Measurements from ENCODE around the gene C17orf100. TPM values are rescaled to one million over a fixed set of nuclear protein-coding genes. Genes with fewer than 3 reads are reported as not detected.
A peak's percentile ranks its signal among the peaks of the same experiment; 100 is the strongest.

Gene C17orf100
- 0.37 and 0.55 TPM in 2 replicates for total RNA-seq (2014; rRNA removed; shearing (Covaris generic))

DNA sequence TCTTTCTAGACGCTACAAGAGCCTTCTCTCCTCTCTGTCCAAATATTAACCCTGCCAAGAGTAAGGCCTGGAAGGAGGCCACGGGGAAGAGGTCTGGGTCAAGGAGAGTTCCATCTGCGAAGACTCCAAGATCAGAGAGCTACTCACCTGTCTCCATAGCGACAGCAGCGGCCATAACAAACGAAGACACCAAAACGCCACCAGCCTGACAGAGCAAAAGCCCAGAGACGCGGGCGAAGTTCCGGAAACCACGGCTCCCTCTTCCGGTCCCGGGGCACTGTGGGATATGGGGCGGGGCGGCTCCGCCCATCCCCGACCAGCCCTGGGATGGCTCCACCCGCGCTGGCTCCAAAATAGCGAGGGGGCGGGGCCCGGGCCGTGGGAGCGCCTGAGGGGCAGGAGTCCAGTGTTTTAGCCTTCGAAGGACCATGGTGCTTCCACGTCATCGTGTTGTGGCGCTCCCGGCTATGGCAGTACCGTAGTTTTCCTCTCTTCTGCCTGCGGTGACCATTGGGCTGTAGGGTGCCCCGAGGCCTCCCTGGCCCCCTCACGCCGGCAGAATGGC, at the start of gene C17orf100, which contains the start of gene MED31:
Gene C17orf100 (plus strand): TSS at position 409 of the 565 bp plus-strand sequence. CDS start 152 bp downstream, at position 561.
Gene MED31 (minus strand): TSS at position 252 of the 565 bp plus-strand sequence. CDS start 77 bp downstream, at position 175.
- DNase-seq, result peak; percentile 98

GRCh38 chr17:6602141-6602540, 49.4 kb upstream of the C17orf100 start:
- Histone ChIP-seq H3K4me3 (ENCODE audit: insufficient read depth, low read depth, low read length) (no peak overlapping the region), H3K27me3 (ENCODE audit: control insufficient read depth, insufficient read depth, low read length) (no peaks in the 10 kb centered on the region), H3K36me3 (replicated peaks; ENCODE audit: control insufficient read depth, insufficient read depth, low read length) (peaks cover 5% of the 10 kb centered on the region)
- no peak for DNase-seq

More for the DNA sequence above, at the start of gene C17orf100, which contains the start of gene MED31:
- Histone ChIP-seq H3K4me3 (ENCODE audit: insufficient read depth, low read depth, low read length) (peak within 1 kb of the TSS; percentile 83), H3K36me3 (replicated peaks; ENCODE audit: control insufficient read depth, insufficient read depth, low read length) (peaks cover 1% of the 10 kb centered on the region), H3K27me3 (ENCODE audit: control insufficient read depth, insufficient read depth, low read length) (peaks cover 44% of the 10 kb centered on the region)

DNA sequence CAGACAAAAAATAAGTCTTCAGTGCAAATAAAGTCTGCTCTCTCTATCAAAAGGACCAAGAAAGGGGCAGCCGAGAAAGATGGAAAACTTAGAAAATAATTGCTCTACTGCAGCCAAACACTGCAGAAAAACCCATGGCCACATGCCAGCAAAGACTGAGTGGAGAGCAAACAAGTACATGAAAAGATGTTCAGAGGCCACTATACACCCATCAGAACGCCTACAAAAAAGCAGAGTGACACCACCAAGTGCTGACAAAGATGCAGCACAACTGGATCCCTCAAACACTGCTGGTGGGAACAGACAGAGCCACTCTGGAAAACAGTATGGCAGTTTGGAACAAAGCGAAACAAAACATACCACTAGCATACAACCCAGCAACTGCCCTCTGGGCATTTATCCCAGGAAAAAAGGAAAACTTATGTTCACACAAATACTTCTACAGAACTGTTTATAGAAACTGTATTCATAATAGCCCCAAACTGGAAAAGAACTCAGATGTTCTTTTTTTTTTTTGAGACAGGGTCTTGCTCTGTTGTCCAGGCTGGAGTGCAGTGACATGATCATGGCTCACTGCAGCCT, 47.7 kb upstream of the C17orf100 start:
- no peak overlapping the region for H3K4me3 ChIP-seq (ENCODE audit: insufficient read depth, low read depth, low read length)
- no peak for DNase-seq
- H3K36me3 ChIP-seq (replicated peaks; ENCODE audit: control insufficient read depth, insufficient read depth, low read length), result peaks cover 7% of the 10 kb centered on the region
- no peaks in the 10 kb centered on the region for H3K27me3 ChIP-seq (ENCODE audit: control insufficient read depth, insufficient read depth, low read length)

- no peak for DNase-seq
- H3K4me3 ChIP-seq (ENCODE audit: insufficient read depth, low read depth, low read length), result no peak overlapping the region
- H3K36me3 ChIP-seq (replicated peaks; ENCODE audit: control insufficient read depth, insufficient read depth, low read length), result peaks cover 12% of the 10 kb centered on the region
- H3K27me3 ChIP-seq (ENCODE audit: control insufficient read depth, insufficient read depth, low read length), result no peaks in the 10 kb centered on the region
These were observed 46.4 kb upstream of the C17orf100 start for GRCh38 chr17:6605142-6605541.

DNA sequence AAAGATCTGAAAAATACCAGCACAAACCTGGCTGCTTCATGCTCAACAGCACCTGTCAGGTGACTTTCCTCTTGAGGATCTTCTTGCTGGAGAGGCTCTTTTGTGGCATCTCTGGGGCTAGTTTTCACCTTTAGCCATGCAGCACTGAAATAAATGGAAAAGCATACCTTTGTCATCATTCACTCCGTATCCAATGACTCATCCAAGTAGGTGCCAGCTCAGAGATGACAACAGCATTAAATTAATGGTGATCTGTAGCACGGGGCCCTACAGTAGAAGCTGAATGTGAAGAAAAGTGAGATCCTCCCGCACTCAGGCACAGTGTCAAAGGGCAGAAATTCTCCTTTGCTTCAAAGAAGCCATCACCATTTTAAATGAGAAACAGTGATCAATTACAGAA, 43.2 kb upstream of the C17orf100 start:
- Histone ChIP-seq H3K27me3 (ENCODE audit: control insufficient read depth, insufficient read depth, low read length) (no peaks in the 10 kb centered on the region), H3K36me3 (replicated peaks; ENCODE audit: control insufficient read depth, insufficient read depth, low read length) (peaks cover 12% of the 10 kb centered on the region), H3K4me3 (ENCODE audit: insufficient read depth, low read depth, low read length) (no peak overlapping the region)
- no peak for DNase-seq

GRCh38 chr17:6610011-6610410, 41.6 kb upstream of the C17orf100 start:
- H3K4me3 ChIP-seq (ENCODE audit: insufficient read depth, low read depth, low read length), result no peak overlapping the region
- peaks cover 12% of the 10 kb centered on the region for H3K36me3 ChIP-seq (replicated peaks; ENCODE audit: control insufficient read depth, insufficient read depth, low read length)
- DNase-seq, result no peak
- no peaks in the 10 kb centered on the region for H3K27me3 ChIP-seq (ENCODE audit: control insufficient read depth, insufficient read depth, low read length)

GRCh38 chr17:6611231-6611630, 40.3 kb upstream of the C17orf100 start:
- H3K4me3 ChIP-seq (ENCODE audit: insufficient read depth, low read depth, low read length), result no peak overlapping the region
- no peaks in the 10 kb centered on the region for H3K27me3 ChIP-seq (ENCODE audit: control insufficient read depth, insufficient read depth, low read length)
- peaks cover 7% of the 10 kb centered on the region for H3K36me3 ChIP-seq (replicated peaks; ENCODE audit: control insufficient read depth, insufficient read depth, low read length)
- no peak for DNase-seq

DNA sequence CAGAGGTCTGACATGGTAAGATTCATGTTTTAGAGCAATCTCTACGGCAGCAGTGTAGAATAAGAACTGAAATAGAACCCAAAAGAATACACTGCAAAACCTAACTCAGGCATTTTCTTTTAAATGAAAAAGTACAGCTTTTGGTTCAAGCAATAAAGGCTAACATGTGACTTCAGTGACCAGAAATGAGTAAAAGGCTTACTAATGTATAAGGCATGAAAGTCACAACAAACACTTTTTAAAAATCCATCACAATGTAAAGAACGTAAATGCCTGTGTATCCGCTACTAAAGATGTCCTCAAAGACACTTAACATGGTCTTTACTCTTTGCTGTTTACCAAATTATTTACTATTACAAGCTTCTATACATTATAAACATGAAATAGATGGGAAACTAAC, 27.6 kb upstream of the C17orf100 start:
- no peak for DNase-seq
- H3K36me3 ChIP-seq (replicated peaks; ENCODE audit: control insufficient read depth, insufficient read depth, low read length), result peaks cover 3% of the 10 kb centered on the region
- H3K27me3 ChIP-seq (ENCODE audit: control insufficient read depth, insufficient read depth, low read length), result no peaks in the 10 kb centered on the region
- H3K4me3 ChIP-seq (ENCODE audit: insufficient read depth, low read depth, low read length), result no peak overlapping the region

DNA sequence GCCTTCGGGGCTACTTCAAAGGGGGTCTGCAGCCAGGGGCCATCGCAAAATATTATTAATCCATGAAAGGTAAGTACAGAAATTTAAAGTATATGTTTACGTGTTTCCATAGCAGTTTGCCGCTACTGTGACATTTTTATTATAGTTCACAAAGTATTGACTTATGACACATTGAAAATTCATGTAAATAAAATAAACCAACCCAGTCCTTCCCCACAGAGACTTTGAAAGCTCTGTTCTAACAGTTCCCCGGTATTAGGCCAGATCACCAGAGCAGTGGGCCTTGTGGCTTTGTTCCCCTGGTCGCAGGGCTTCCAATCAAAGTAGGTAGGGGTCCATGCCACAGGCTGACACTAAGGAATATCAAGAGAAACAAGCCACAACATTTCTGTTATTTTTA, 24.9 kb upstream of the C17orf100 start:
- Histone ChIP-seq H3K27me3 (ENCODE audit: control insufficient read depth, insufficient read depth, low read length) (no peaks in the 10 kb centered on the region), H3K4me3 (ENCODE audit: insufficient read depth, low read depth, low read length) (no peak overlapping the region), H3K36me3 (replicated peaks; ENCODE audit: control insufficient read depth, insufficient read depth, low read length) (peaks cover 1% of the 10 kb centered on the region)
- no peak for DNase-seq

DNA sequence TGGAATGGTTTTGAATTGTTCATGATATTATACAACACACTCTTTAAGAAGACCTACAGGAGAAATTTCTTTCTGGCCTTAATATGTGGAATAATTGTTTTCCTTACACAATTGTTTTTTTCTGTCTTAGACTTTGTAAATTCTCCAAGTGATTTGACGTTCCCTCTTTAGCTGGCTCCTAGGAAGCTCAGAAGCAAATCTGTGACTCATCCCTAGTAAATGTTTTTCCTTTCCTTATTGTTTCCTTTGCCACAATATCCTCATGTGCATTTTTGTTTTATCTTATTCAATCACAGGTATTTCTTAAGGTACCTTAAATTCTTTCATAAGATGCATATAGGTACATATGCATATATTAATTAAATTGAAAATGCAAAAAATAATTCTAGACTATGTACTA, 24.5 kb upstream of the C17orf100 start:
- no peaks in the 10 kb centered on the region for H3K27me3 ChIP-seq (ENCODE audit: control insufficient read depth, insufficient read depth, low read length)
- no peak overlapping the region for H3K4me3 ChIP-seq (ENCODE audit: insufficient read depth, low read depth, low read length)
- H3K36me3 ChIP-seq (replicated peaks; ENCODE audit: control insufficient read depth, insufficient read depth, low read length), result peaks cover 1% of the 10 kb centered on the region
- DNase-seq, result no peak

- no peak for DNase-seq
- H3K27me3 ChIP-seq (ENCODE audit: control insufficient read depth, insufficient read depth, low read length), result no peaks in the 10 kb centered on the region
- peaks cover 1% of the 10 kb centered on the region for H3K36me3 ChIP-seq (replicated peaks; ENCODE audit: control insufficient read depth, insufficient read depth, low read length)
- H3K4me3 ChIP-seq (ENCODE audit: insufficient read depth, low read depth, low read length), result no peak overlapping the region
These were observed 21.2 kb upstream of the C17orf100 start for GRCh38 chr17:6630390-6630789.

DNA sequence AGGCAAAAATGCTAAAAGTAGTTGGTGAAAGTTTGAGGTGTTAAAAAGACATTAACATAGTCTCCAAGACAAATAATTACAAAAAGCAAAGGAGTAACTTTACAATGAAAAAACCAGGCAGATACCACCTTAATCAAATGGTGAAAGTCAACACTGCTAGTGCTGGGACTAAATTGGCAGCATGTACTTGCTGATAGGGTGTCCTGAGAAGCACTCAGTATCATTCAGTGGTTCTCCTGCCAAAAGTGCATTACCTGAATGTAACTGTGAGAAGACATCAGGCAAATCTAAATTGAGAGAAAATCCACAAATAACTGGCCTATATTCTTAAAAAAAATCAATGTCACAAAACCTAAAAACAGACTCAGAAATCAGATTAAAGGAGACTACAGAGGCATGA, 19.0 kb upstream of the C17orf100 start:
- H3K27me3 ChIP-seq (ENCODE audit: control insufficient read depth, insufficient read depth, low read length), result no peaks in the 10 kb centered on the region
- no peak overlapping the region for H3K4me3 ChIP-seq (ENCODE audit: insufficient read depth, low read depth, low read length)
- DNase-seq, result no peak
- H3K36me3 ChIP-seq (replicated peaks; ENCODE audit: control insufficient read depth, insufficient read depth, low read length), result peaks cover 1% of the 10 kb centered on the region

DNA sequence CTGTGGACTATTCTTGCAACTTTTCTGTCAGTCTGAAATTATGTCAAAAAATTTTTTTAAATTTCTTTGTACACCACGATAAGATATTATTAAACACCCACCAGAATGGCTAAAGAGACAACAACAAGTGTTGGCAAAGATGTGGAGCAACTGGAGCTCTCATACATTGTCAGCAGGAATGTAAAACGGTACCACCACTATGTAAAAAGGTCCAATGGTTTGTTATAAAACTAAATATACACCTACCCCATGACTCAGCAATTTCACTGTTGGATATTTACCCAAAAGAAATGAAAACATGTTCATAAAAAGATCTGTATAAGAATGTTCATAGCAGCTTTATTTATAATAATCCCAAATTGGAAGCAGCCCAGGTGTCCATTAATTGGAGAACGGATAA, 18.3 kb upstream of the C17orf100 start:
- H3K4me3 ChIP-seq (ENCODE audit: insufficient read depth, low read depth, low read length), result no peak overlapping the region
- no peak for DNase-seq
- no peaks in the 10 kb centered on the region; the same call in 1 of the 2 replicates for H3K36me3 ChIP-seq (replicated peaks; ENCODE audit: control insufficient read depth, insufficient read depth, low read length)
- H3K27me3 ChIP-seq (ENCODE audit: control insufficient read depth, insufficient read depth, low read length), result no peaks in the 10 kb centered on the region

GRCh38 chr17:6636105-6636504, 15.5 kb upstream of the C17orf100 start:
- Histone ChIP-seq H3K4me3 (ENCODE audit: insufficient read depth, low read depth, low read length) (no peak overlapping the region), H3K27me3 (ENCODE audit: control insufficient read depth, insufficient read depth, low read length) (no peaks in the 10 kb centered on the region), H3K36me3 (replicated peaks; ENCODE audit: control insufficient read depth, insufficient read depth, low read length) (no peaks in the 10 kb centered on the region; the same call in 1 of the 2 replicates)
- no peak for DNase-seq

DNA sequence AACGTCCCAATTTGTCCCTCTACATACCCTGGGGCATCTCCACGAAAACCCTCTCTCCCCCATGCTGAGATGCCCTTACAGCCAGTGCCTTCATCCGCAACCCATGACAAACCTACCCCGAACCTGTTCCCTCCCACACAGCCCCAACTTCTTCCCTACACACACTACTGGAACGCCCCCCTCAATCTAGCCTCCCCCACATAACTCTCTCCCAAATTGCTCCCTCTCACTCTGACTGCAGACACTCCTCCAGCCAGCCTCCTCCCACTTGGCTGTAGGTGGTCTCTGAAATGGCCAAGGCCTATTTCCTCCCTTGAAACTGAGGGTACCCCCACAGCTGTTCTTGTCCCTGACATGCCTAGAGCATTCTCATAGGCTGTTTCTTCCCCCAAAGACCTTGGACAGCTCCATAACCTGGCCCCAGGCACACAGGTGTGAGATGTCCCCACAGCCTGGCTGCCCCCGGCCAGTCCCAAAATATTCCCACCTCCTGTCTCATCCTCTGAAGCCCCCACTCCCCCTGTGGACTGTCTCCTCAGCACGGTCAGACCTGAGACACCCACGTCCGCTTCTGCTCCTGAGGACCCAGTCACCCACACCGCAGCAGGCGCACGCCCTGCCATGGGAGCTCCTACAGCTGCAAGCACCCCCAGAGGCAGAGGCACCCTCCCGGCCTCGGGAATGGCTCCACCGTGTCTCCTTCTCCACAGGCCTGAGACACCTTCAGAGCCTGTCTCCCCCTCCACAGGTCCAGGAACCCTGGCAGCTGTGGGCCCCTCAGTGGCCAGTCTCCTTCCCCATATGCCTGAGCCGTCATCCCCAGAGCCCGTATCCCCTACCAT, 14.7 kb upstream of the C17orf100 start:
- Histone ChIP-seq H3K27me3 (ENCODE audit: control insufficient read depth, insufficient read depth, low read length) (no peaks in the 10 kb centered on the region), H3K4me3 (ENCODE audit: insufficient read depth, low read depth, low read length) (no peak overlapping the region), H3K36me3 (replicated peaks; ENCODE audit: control insufficient read depth, insufficient read depth, low read length) (no peaks in the 10 kb centered on the region)
- DNase-seq, result peak; percentile 17
